HL-60/S4 treated with retinoic acid at 250 ng/mL for 4 days and 3 days (cell line): ENCODE measurements around the gene ASAP2.

Source experiments
- in situ Hi-C: fragments of 300-500 bp; cut with MboI; formaldehyde crosslinking; loops from 2 replicates; pipeline ENCODE4 v1.7.0; 2022; ENCODE audit warnings: low sequenced_read_pairs

ASAP2 gene

GRCh38 chr2:9271691-9272090, 65.1 kb downstream of the ASAP2 start:
- in situ Hi-C loops, result no loop called here

DNA sequence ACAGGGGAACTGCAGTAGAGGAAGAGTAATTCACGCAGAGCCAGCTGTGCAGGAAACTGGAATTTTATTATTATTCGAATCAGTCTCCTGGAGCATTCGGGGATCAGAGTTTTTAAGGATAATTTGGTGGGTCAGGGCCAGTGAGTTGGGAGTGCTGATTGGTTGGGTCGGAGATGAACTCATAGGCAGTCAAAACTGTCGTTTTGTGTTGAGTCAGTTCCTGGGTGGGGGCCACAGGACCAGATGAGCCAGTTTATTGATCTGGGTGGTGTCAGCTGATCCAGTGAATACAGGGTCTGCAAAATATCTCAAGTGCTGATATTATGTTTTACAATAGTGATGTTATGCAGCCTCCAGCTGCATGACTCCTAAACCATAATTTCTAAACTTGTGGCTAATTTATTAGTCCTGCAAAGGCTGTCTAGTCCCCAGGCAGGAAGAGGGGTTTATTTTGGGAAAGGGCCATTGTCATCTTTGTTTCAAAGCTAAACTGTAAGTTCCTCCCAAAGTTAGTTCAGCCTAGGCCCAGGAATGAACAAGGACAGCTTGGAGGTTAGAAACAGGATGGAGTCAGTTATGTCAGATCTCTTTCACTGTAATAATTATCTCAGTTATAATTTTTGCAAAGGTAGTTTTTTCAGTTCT, 67.0 kb downstream of the ASAP2 start:
- in situ Hi-C loops, result no loop called here

DNA sequence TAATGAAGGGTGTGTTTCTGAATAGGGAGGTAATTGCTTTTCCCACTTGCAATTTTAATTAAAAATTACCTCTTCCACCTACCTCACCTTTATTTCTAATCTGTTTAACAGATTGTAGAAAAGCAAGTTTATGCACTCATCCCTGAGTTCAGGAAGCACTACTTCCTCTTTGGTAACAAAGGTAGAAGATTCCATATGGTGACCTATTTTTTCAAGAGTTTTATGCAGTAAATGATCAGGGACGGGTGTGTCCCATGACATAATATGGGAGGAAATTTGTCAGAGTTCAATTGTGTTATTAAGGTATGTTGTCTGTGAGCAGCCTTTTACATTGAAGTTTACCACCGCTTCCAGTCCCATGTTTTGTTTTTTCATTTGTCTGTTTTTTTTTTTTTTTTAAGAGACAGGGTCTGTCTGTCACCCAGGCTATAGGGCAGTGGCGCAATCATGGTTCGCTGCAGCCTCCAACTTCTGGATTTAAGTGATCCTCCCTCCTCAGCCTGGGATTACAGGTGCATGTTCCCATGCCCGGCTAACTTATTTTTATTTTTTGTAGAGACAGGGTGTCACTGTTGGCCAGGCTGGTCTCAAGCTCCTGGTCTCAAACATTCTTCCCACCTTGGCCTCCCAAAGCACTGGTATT, 68.2 kb downstream of the ASAP2 start:
- in situ Hi-C loops, result no loop called here

DNA sequence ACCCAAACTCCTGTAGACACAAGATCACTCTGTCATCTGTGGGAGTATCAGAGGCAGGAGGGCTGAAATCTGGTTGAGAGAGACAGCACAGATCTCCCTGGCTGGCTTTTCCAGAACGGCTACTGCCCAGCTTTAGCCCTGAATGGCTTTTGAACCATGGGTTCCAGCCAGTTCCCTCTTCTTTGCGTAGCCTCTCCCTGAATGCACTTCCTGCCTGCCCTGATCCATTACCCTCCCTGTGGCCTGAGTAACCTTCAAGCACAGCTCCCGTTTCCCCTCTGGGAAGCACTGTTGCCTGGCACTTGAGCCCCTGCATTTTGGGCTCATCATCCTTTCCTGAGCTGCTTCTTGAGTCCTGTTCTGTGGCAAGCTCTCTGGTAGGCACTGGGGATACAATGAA, 68.8 kb downstream of the ASAP2 start:
- in situ Hi-C loops, result no loop called here

DNA sequence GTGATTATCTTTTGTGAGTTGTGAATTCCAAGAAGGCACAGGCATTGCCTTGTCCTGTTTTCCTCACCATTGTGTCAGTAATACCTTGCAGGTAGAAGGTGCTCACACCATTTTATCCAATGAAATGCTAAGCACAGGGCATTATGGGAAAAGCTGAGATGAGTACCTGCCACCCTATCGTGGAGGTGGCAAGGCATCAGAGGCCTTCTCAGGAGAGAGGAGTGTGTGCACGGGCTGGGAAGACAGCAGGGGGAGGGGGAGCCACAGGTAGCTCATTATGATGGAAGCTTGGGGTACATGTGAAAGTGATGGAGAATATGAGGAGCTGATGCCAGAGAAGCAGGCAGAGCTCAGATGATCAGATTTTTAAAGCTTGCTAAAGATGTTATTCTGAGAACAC, 69.5 kb downstream of the ASAP2 start:
- in situ Hi-C loops, result no loop called here

- in situ Hi-C loops, result no loop called here
Observed at GRCh38 chr2:9276901-9277451, 70.4 kb downstream of the ASAP2 start.

DNA sequence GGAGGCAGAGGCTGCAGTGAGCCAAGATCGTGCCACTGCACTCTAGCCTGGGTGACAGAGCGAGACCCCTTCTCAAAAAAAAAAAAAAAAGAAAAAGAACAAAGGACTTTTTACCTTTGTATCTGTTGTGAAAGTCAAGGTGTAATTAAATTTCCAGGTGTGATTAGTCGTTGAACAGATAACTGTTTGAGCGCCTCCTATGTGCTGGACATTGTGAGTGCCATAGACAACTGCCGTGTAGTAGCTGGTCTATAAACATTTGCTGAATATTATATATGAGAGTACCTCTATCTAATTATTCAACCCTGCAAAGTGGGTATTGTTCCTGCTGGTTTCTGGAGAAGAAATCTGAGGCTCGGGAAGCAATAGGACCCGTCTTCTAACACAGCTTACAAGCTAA, 71.8 kb downstream of the ASAP2 start:
- in situ Hi-C loops, result no loop called here

DNA sequence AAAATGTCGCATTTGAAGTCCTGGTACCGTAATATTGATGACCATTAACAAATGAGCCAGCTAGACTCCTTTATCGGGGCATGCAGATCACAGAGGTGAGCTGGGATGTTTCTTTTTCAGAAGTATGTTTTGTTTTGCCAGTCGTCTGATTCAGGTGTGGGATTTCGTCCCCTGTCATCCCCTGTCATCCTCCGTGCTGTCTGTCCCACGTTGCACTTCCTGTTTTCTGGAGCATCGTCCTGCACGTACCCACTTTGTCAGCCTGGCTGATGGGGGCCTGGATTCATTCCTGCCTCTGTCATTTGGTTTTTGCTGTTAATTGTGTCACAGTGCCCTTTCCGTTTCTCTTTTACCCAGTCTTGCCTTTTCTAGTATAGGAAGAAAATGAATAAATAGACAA, 72.8 kb downstream of the ASAP2 start:
- in situ Hi-C loops, result no loop called here

DNA sequence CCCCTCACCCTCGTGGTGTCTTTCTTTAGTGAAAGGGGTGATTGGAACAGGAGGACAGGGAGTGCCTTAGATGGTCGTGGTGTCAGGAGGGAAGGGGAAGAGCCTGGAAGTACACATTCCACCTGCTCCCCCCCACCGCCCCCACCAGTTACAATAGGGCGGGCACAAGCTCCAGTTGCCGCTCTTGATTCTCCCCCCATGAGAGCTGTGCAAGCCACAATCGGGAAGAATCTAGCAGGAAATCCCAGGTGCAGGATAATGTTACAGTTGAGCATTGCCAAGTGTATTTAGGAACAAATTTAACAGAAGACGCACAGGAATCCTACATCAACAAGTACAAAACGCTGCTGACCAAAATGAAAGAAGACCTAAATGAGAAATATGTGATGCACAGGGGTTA, 73.6 kb downstream of the ASAP2 start:
- in situ Hi-C loops, result no loop called here

- in situ Hi-C loops, result no loop called here
Observed at GRCh38 chr2:9281145-9281544, 74.5 kb downstream of the ASAP2 start.

DNA sequence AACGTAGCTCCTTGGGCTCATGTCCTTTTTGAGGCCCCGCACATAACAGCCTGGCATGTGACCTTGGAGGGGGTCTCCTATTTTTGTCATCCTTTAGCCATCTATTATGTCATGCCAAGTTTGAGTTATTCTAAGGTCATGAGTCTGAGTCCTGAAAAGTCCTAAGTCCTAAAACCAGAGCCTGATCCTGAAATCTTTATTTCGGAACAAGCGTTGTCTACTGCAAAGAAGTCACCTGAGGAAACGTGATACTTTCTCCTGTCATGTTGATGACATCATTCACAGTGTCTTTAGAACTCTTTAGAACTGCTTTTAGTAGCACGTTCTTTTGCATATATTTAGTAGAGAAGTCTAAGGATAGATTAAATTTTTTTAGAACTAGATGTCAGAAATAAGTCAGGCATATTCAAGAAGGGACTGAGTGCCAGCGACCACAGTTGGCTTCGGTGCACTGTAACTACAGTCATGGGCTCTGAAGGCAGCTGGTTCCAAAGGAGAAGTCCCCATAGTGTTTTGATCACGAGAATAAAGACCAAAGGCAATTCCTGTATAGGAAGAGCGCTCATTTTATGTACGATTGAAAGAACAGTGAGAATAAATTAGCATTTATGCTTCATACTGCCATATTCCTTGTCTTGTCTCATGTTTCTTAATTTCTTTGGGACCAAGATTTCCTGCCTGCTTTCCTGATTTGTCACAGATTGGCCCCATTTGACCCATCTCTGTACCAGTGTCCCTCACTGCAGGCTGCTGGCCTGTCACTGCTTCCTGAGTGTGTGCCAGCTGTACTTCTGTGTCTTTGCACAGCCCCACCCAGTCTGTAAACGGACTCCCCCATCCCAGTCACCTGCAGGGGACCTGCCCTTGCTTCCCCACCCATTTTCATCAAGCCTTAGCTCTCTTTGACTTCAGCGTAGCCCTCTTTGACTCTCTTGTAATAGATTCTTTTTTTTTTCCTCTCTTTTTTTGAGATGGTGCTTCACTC, 75.8 kb downstream of the ASAP2 start:
- in situ Hi-C loops, result no loop called here

DNA sequence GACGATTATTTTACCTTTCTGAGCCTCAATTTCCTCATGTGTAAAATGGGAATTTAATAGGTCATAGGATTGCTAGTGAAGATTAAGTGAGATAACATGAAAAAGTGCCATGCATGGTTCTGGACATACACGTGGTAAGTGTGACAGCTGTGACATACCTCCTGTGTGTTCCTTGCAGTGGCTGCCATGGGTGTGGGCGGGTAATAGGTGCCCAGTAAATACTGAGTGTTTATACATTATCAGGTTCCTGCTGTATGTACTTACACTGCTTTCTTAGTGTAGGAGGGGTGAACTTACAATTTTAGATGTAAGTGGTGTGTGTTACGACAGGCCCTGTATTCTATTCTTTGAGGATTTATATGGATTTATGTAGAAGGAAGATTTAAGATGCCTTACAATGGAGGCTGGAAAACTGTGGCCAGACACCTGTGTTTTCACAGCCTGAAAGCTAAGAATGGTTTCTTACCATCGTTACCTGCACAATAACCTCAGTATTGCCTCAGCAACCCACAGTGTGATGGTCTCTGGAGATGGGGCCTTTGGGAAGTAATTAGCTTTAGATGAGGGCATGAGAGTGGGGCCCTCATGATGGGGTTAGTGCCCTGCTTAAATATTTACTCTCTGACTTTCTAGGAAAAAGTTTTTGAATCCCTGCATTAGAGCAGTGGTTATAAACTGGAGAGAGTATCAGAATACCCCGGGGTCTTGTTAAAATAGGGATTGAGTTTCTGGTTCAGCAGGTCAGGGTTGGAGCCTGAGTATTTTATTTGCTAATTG, 78.1 kb downstream of the ASAP2 start:
- in situ Hi-C loops, result no loop called here

GRCh38 chr2:9285385-9285920, 78.8 kb downstream of the ASAP2 start:
- in situ Hi-C loops, result no loop called here

- in situ Hi-C loops, result no loop called here
Observed at GRCh38 chr2:9285921-9286320, 79.3 kb downstream of the ASAP2 start.

DNA sequence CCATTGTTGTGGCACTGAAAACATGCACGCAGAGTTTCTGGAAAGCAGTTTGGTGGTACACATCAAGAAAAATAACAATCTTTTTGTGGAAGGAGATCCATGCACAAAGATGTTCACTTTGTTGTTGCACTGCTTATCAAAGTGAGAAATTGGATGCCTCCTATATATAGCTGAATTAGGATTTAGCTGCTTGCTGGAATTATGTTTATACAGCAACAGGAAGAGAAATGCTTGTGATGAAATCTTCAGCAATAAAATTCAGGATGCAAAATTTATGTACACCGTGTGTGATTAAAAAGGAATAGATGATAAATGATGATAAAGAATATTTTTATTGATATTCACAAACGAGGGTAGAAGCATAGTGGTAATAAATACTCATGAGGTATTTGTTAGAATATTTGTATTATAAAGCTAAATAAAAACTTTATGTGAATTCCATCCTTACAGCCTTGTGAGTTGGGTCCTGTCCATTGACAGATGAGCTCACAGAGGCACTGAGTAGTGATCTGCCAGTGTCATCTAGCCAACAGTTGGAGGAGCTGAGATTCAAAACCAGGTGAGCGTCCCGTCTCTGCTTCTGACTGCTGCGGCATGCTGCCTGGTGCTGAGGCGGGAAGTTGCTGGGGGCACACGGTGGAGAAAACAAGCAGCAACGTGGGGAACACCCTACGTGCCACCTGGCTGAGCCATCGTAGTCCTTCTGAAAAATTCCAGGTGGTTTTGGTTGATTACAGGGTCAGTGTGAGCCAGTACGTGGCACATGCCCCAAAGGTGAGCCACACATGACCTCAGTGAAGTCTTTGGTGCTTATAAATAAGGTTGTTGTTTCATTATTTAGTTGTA, 80.2 kb downstream of the ASAP2 start:
- in situ Hi-C loops, result no loop called here

DNA sequence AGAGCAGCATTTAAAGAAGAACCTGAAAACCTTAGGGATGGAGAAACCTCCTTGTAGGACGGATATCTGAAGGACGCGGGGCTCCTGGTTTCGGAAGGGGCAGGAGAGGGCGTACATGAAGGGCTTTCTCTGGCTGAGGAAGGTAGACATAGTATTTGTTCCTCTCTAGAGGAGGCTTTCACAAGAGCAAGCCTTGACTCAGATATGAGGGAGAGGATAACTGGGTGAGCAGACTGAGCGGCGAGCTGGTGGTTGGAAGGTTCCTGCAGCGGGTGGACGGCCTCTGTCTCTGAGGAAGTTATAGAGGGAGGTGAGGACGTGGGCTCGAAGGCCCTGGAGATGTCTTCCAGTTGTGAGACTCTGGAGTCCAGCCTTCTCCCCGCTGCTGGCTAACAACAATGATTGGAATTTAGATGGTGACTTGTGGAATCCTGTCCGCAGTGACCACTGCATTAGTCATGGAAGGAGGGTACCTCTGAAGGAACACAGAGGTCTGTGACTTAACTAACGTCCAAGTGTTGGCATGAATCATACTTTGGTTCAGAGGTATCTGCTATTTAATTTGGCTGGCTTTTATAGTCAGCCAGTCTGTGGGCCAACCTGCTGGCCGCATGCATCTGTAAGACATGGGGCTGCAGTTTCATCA, 80.9 kb downstream of the ASAP2 start:
- in situ Hi-C loops, result no loop called here

GRCh38 chr2:9288233-9288632, 81.6 kb downstream of the ASAP2 start:
- in situ Hi-C loops, result no loop called here

- in situ Hi-C loops, result no loop called here
Observed at GRCh38 chr2:9288681-9289338, 82.2 kb downstream of the ASAP2 start.

- in situ Hi-C loops, result no loop called here
Observed at GRCh38 chr2:9291331-9291730, 84.7 kb downstream of the ASAP2 start.
